ENCODE measurements around the gene RDM1. TPM values are rescaled to one million over a fixed set of nuclear protein-coding genes. Genes with fewer than 3 reads are reported as not detected.

The RDM1 gene
- total and polyA plus RNA-seq, 2 experiments from 2014 or later = 3.9 to 8.8 TPM

DNA sequence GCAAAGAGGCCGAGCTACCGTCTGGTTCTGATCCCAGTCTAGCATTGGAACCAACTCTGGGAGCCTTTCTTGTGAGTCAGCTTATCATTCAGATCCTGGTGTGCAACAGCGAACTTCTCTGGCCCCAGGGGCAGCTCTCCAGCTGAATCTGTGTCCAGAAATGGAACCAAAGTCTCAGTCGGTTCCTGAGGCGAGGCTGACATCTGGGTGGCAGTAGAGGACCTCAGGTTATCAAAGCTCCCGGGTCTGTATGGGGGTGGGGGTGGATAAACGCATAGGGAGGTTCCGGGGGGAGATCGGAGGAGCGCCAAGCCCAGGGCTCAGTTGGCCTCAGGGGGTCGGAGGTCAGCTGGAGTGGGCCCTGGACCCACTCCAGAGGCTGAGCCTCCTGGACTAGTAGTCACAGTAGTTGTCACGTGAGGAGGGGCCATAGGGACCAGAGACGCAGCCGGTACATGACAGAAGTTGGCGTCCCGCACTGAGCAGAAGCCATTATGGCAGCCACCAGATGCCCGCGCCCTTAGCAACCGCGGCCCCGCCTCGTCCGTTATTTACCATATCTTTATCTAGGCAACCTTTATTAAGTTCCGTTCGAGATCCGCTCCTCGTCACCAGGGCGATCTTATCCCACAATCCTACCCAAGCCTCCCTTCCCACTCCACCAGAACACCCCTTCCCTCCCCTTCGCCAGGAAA is 12.9 kb downstream of the RDM1 start:
- H3K4me2 ChIP-seq = no peak overlapping the region
- peaks cover 40% of the 10 kb centered on the region for H3K36me3 Mint-ChIP-seq (ENCODE audit: low read depth)
- H3K27ac ChIP-seq (ENCODE audit: low read depth) = no peak overlapping the region
- H3K27ac Mint-ChIP-seq = no peak overlapping the region
- no peaks in the 10 kb centered on the region for H3K4me1 ChIP-seq (ENCODE audit: insufficient read depth)
- no peaks in the 10 kb centered on the region; the same call in 1 of the 2 replicates for H4K20me1 ChIP-seq (replicated peaks; ENCODE audit: insufficient read depth)
- H3K36me3 ChIP-seq (ENCODE audit: insufficient read depth) = no peaks in the 10 kb centered on the region
- H3K9me2 ChIP-seq (ENCODE audit: insufficient read depth) = 0 out of 2 replicates have a peak, but pooled peaks cover 3% of the 10 kb centered on the region
- DNase-seq (ENCODE audit: low spot score) (no peak), ATAC-seq (no peak)
- H3K27me3 ChIP-seq (ENCODE audit: insufficient read depth) = no peaks in the 10 kb centered on the region
- TF ChIP-seq ZNF331 (CRISPR knock-in tag; IDR thresholded peaks at IDR 0.05; ENCODE audit: low read depth) = no peak
- TF ChIP-seq ZNF114 (CRISPR knock-in tag; IDR thresholded peaks at IDR 0.05) = no peak
- TF ChIP-seq, protein P1, sequence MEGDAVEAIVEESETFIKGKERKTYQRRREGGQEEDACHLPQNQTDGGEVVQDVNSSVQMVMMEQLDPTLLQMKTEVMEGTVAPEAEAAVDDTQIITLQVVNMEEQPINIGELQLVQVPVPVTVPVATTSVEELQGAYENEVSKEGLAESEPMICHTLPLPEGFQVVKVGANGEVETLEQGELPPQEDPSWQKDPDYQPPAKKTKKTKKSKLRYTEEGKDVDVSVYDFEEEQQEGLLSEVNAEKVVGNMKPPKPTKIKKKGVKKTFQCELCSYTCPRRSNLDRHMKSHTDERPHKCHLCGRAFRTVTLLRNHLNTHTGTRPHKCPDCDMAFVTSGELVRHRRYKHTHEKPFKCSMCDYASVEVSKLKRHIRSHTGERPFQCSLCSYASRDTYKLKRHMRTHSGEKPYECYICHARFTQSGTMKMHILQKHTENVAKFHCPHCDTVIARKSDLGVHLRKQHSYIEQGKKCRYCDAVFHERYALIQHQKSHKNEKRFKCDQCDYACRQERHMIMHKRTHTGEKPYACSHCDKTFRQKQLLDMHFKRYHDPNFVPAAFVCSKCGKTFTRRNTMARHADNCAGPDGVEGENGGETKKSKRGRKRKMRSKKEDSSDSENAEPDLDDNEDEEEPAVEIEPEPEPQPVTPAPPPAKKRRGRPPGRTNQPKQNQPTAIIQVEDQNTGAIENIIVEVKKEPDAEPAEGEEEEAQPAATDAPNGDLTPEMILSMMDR (conservative IDR thresholded peaks at IDR 0.05; ENCODE audit: low read depth in 2 of 2) = no peak
- no peaks in the 10 kb centered on the region for H3F3A ChIP-seq (replicated peaks; ENCODE audit: low read depth)
- peaks cover 45% of the 10 kb centered on the region for H3K9me3 Mint-ChIP-seq
- no peak overlapping the region for H3K4me3 ChIP-seq
- H3K4me1 Mint-ChIP-seq = peaks cover 2% of the 10 kb centered on the region; the same call in 1 of the 3 replicates
- H3K27me3 Mint-ChIP-seq (ENCODE audit: insufficient read depth, low read depth, poor library complexity) = no peaks in the 10 kb centered on the region
- H3K4me3 Mint-ChIP-seq = no peak overlapping the region
- H3K79me2 ChIP-seq (replicated peaks; ENCODE audit: insufficient read depth) = no peaks in the 10 kb centered on the region
- H2AFZ ChIP-seq = no peak overlapping the region

DNA sequence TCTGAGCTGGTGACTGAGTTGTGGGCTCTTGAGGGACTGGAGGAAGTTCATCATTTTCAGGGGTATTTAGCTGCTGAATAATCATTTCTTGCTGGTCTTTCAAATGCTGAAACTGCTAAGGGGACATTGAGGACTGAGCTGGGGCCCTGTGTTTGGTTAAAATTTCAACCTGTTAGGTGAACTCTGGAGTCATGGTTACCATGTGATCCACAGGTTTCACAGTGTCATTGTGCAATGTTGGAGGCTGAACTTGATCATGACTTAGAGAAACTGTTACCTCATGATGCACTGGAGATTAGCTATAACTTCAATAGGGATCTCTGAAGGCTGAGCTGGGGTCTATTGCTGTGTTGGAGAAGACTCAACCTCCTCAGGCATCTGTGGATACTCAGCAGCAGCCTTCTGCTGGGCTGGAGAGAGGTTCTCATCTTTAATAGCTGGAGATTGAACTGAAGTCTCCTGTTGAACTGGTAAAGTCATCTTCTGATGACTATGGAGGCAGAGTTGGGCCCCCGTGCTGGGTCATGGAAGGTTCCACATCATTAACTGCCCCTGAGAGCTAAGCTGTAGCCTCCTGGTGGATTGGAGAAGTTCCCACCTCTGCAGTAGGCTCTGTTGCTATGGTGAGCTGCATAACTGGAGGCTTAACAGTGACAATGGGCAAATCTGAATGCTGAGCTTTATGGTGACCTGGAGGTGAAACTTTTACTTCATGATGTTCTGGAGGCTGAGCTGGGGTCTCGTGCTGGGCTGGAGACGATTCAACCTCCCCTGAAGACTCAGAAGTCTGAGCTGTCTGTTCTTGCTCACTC is 15.2 kb downstream of the RDM1 start:
- Mint-ChIP-seq H3K27me3 (ENCODE audit: insufficient read depth, low read depth, poor library complexity) (peaks cover 3% of the 10 kb centered on the region), H3K27ac (no peak overlapping the region), H3K4me1 (no peaks in the 10 kb centered on the region), H3K9me3 (peaks cover 59% of the 10 kb centered on the region), H3K36me3 (ENCODE audit: low read depth) (peaks cover 44% of the 10 kb centered on the region), H3K4me3 (no peak overlapping the region)
- H3K27ac ChIP-seq (ENCODE audit: low read depth) = no peak overlapping the region
- H3K79me2 ChIP-seq (replicated peaks; ENCODE audit: insufficient read depth) = no peaks in the 10 kb centered on the region
- H2AFZ ChIP-seq = no peak overlapping the region
- no peaks in the 10 kb centered on the region for H3K36me3 ChIP-seq (ENCODE audit: insufficient read depth)
- TF ChIP-seq STAT1 (IDR thresholded peaks at IDR 0.05; ENCODE audit: unreplicated experiment) (no peak), EZH2phosphoT487 (IDR thresholded peaks at IDR 0.05; ENCODE audit: unreplicated experiment) (no peak), NANOG (IDR thresholded peaks at IDR 0.05; ENCODE audit: borderline replicate concordance) (no peak), CREB1 (CRISPR knock-in tag; IDR thresholded peaks at IDR 0.05; ENCODE audit: low read depth) (no peak)
- no peak overlapping the region for H3K4me3 ChIP-seq
- ATAC-seq (no peak), DNase-seq (ENCODE audit: low spot score) (no peak)
- H4K20me1 ChIP-seq (replicated peaks; ENCODE audit: insufficient read depth) = no peaks in the 10 kb centered on the region
- H3K4me2 ChIP-seq = no peak overlapping the region
- no peaks in the 10 kb centered on the region for H3F3A ChIP-seq (replicated peaks; ENCODE audit: low read depth)
- no peaks in the 10 kb centered on the region for H3K4me1 ChIP-seq (ENCODE audit: insufficient read depth)
- no peaks in the 10 kb centered on the region for H3K27me3 ChIP-seq (ENCODE audit: insufficient read depth)
- H3K9me2 ChIP-seq (ENCODE audit: insufficient read depth) = 0 out of 2 replicates have a peak, but pooled peaks cover 3% of the 10 kb centered on the region
